ENCODE data around the gene PEX16. TPM values are rescaled to one million over a fixed set of nuclear protein-coding genes. Genes with fewer than 3 reads are reported as not detected.

PEX16 gene
- total RNA-seq, 4 donors from 2014 or later = 28.5 to 41.2 (median 29.5) TPM

GRCh38 chr11:45928535-45929215 lies 11.0 kb upstream of the PEX16 start:
- H3K27ac ChIP-seq = no peak overlapping the region
- H3K27me3 ChIP-seq = no peaks in the 10 kb centered on the region
- peaks cover 6 to 15% of the 10 kb centered on the region in 2 donors for H3K4me1 ChIP-seq
- no peak for TF ChIP-seq POLR2A (IDR thresholded peaks at IDR 0.05)
- TF ChIP-seq, protein P1, sequence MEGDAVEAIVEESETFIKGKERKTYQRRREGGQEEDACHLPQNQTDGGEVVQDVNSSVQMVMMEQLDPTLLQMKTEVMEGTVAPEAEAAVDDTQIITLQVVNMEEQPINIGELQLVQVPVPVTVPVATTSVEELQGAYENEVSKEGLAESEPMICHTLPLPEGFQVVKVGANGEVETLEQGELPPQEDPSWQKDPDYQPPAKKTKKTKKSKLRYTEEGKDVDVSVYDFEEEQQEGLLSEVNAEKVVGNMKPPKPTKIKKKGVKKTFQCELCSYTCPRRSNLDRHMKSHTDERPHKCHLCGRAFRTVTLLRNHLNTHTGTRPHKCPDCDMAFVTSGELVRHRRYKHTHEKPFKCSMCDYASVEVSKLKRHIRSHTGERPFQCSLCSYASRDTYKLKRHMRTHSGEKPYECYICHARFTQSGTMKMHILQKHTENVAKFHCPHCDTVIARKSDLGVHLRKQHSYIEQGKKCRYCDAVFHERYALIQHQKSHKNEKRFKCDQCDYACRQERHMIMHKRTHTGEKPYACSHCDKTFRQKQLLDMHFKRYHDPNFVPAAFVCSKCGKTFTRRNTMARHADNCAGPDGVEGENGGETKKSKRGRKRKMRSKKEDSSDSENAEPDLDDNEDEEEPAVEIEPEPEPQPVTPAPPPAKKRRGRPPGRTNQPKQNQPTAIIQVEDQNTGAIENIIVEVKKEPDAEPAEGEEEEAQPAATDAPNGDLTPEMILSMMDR (IDR thresholded peaks at IDR 0.05) = no peak
- intact Hi-C loops (cut with DNase I) = no loop called here
- H3K4me3 ChIP-seq (replicated peaks in 1 of 3) = no peak overlapping the region
- WGBS, 2 donors = 91 to 94% methylated on average over 9 to 11 of the region's 13 CpGs
- DNase-seq = no peak
- H3K9me3 ChIP-seq = no peaks in the 10 kb centered on the region
- peaks cover 7 to 9% of the 10 kb centered on the region in 2 donors for H3K36me3 ChIP-seq

DNA sequence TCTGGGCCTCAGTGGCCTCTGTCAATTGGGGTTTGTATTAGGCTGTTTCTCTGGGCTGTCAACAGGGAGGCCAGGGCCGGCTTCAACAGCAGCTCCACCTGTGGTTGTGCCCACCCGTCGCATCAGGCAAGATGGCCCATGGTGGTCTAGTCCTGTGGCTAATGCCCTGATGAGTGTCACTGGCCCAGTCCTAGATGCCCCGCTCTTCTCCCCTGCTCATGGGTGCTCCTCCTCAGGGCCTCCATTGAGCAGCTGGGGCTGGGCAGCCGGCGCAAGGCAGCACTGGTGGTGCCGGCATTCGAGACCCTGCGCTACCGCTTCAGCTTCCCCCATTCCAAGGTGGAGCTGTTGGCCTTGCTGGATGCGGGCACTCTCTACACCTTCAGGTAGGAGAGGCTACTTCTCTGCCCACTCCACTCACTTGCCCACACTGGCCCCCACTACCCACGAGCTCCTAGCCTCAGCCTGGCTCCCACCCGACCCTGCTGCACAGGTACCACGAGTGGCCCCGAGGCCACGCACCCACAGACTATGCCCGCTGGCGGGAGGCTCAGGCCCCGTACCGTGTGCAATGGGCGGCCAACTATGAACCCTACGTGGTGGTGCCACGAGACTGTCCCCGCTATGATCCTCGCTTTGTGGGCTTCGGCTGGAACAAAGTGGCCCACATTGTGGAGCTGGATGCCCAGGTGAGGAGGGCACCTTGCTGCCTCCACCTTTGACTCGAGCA lies 10.2 kb upstream of the PEX16 start:
- Histone ChIP-seq H3K4me1 (peaks cover 10 to 22% of the 10 kb centered on the region in 2 donors), H3K9me3 (no peaks in the 10 kb centered on the region), H3K36me3 (peaks cover 0 to under 1% of the 10 kb centered on the region in 2 donors), H3K27ac (no peak overlapping the region), H3K27me3 (no peaks in the 10 kb centered on the region), H3K4me3 (replicated peaks in 1 of 3) (no peak overlapping the region)
- intact Hi-C loops (cut with DNase I) = no loop called here
- DNase-seq = no peak
- WGBS, 2 donors = 91 to 96% methylated on average over 23 to 26 of the region's 27 CpGs
- TF ChIP-seq, protein P1 (IDR thresholded peaks at IDR 0.05) = no peak
- TF ChIP-seq POLR2A (IDR thresholded peaks at IDR 0.05) = no peak

GRCh38 chr11:45927332-45927683 lies 9.6 kb upstream of the PEX16 start:
- TF ChIP-seq POLR2A (IDR thresholded peaks at IDR 0.05) = no peak
- TF ChIP-seq, protein P1 (IDR thresholded peaks at IDR 0.05) = no peak
- peaks cover 10 to 27% of the 10 kb centered on the region in 2 donors for H3K4me1 ChIP-seq
- no peaks in the 10 kb centered on the region for H3K36me3 ChIP-seq
- no peaks in the 10 kb centered on the region for H3K9me3 ChIP-seq
- DNase-seq = no peak
- intact Hi-C loops (cut with DNase I) = no loop called here
- H3K27ac ChIP-seq = no peak overlapping the region
- no peaks in the 10 kb centered on the region for H3K27me3 ChIP-seq
- H3K4me3 ChIP-seq (replicated peaks in 1 of 3) = no peak overlapping the region
- 88 to 89% methylated on average over 8 to 15 of the region's 15 CpGs for WGBS, 2 donors

DNA sequence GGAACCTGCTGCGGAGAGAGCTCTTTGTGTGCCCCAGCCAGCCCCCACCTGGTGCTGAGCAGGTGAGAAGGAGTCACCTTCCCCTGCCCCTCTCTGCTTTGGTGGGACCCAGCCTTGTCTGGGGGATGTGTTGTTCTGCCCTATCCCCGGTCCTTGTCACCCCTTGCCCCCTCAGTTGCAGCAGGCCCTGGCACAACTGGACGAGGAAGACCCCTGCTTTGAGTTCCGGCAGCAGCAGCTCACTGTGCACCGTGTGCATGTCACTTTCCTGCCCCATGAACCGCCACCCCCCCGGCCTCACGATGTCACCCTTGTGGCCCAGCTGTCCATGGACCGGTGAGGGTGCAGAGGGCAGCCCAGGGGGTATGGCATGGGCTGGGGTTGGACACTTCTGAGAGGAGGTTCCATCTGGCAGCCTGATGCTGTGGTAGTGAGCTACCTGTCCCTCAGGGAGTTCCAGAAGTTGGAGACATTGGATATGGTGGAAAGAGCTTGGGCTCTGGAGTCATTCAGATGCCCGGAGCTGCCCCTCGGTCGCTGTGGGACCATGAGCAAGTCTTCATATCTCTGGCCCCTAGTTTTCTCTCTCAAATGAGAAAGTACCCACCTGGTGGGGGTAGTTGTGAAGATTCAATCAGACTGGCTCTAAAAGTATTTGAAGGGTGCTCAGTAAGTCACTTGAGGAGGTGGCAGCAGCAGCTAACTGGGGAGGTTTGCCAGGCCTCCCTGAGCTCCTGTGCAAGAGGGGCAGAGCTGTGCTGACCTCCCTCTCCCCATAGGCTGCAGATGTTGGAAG lies 9.1 kb upstream of the PEX16 start:
- H3K9me3 ChIP-seq = no peaks in the 10 kb centered on the region
- 91 to 94% methylated on average over 5 to 12 of the region's 12 CpGs for WGBS, 2 donors
- TF ChIP-seq POLR2A (IDR thresholded peaks at IDR 0.05) = no peak
- TF ChIP-seq, protein P1 (IDR thresholded peaks at IDR 0.05) = no peak
- no peaks in the 10 kb centered on the region for H3K27me3 ChIP-seq
- no peaks in the 10 kb centered on the region for H3K36me3 ChIP-seq
- H3K4me3 ChIP-seq (replicated peaks in 1 of 3) = no peak overlapping the region
- H3K27ac ChIP-seq = no peak overlapping the region
- intact Hi-C loops (cut with DNase I) = no loop called here
- H3K4me1 ChIP-seq = peaks cover 13 to 33% of the 10 kb centered on the region in 2 donors
- no peak for DNase-seq
